ENCODE results near the gene CHD5. TPM values are rescaled to one million over a fixed set of nuclear protein-coding genes. Genes with fewer than 3 reads are reported as not detected.

Gene CHD5
- polyA plus RNA-seq, 3 donors: 0.07 TPM; not detected in 2

DNA sequence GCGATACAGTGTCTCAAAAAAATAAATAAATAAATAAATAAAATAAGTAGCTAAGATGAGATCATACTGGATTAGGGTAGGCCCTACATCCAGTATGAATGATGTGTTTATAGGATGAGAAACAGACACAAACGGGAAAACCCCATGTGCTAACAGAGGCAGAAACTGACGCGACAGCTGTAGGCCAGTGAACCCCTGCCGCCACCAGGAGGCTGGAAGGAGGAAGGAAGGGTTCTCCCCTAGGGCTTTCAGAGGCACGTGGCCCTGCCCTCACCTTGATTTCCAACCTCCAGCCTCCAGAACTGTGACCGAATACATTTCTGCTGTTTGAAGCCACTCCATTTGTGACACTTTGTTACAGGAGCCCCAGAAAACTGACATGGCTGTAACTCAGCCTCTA lies 38.5 kb downstream of the CHD5 start:
- Mint-ChIP-seq H3K27me3 (ENCODE audit: low read depth in 3 of 3) (peaks cover 1 to 6% (median 3%) of the 10 kb centered on the region in 3 donors), H3K9me3 (no peaks in the 10 kb centered on the region), H3K4me3 (no peak overlapping the region), H3K4me1 (no peaks in the 10 kb centered on the region), H3K27ac (no peak overlapping the region), H3K36me3 (no peaks in the 10 kb centered on the region)
- Histone ChIP-seq H3K4me1 (ENCODE audit: control insufficient read depth in 1 of 2, insufficient read depth in 2 of 2, low read length in 2 of 2) (no peaks in the 10 kb centered on the region), H4K20me1 (ENCODE audit: insufficient read depth, low read length) (no peaks in the 10 kb centered on the region), H3K27ac (ENCODE audit: low read depth in 1 of 2, low read length in 2 of 2) (no peak overlapping the region), H3K9ac (ENCODE audit: insufficient read depth, low read length, poor library complexity, severe bottlenecking) (no peak overlapping the region), H3K36me3 (replicated peaks in 1 of 2; ENCODE audit: control insufficient read depth in 1 of 2, insufficient read depth in 2 of 2, low read length in 2 of 2) (no peaks in the 10 kb centered on the region), H3K27me3 (ENCODE audit: control insufficient read depth in 2 of 2, insufficient read depth in 2 of 2, low read length in 2 of 2) (no peaks in the 10 kb centered on the region), H2AFZ (ENCODE audit: insufficient read depth, low read depth, low read length, poor library complexity, severe bottlenecking) (no peak overlapping the region), H3K4me2 (replicated peaks; ENCODE audit: extremely low read depth, low read length, poor library complexity, severe bottlenecking) (no peak overlapping the region), H3K79me2 (ENCODE audit: insufficient read depth, low read length) (no peaks in the 10 kb centered on the region), H3K4me3 (replicated peaks in 1 of 3; ENCODE audit: low read depth in 2 of 3, low read length in 3 of 3) (no peak overlapping the region), H3K9me3 (replicated peaks in 1 of 2; ENCODE audit: control insufficient read depth in 1 of 2, insufficient read depth in 1 of 2, low read length in 2 of 2) (no peaks in the 10 kb centered on the region)
- 28% methylated on average over 2 of the region's 7 CpGs for WGBS (ENCODE audit: insufficient coverage)
- intact Hi-C loops (cut with micrococcal nuclease): no loop called here
- DNase-seq: peak in 1 of 3 donors; percentile 15
- TF ChIP-seq, protein P1, sequence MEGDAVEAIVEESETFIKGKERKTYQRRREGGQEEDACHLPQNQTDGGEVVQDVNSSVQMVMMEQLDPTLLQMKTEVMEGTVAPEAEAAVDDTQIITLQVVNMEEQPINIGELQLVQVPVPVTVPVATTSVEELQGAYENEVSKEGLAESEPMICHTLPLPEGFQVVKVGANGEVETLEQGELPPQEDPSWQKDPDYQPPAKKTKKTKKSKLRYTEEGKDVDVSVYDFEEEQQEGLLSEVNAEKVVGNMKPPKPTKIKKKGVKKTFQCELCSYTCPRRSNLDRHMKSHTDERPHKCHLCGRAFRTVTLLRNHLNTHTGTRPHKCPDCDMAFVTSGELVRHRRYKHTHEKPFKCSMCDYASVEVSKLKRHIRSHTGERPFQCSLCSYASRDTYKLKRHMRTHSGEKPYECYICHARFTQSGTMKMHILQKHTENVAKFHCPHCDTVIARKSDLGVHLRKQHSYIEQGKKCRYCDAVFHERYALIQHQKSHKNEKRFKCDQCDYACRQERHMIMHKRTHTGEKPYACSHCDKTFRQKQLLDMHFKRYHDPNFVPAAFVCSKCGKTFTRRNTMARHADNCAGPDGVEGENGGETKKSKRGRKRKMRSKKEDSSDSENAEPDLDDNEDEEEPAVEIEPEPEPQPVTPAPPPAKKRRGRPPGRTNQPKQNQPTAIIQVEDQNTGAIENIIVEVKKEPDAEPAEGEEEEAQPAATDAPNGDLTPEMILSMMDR (IDR thresholded peaks at IDR 0.05): no peak

DNA sequence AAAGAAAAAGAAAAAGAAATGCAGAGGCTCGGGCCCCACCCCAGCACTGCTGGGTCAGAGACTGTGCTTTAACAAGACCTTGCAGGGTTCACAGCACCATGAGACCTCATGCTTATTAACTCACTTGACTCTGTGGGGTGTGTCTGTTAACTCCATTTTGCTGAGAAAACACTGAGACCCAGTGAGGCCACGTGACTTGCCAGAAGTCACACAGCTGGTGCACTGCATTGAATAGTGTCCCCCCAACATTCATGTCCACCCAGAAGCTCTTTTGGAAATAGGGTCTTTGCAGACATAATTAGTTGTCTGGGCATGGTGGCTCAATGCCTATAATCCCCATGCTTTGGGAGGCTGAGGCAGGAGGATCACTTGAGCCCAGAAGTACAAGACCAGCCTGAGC lies 39.7 kb downstream of the CHD5 start:
- Histone ChIP-seq H3K4me2 (replicated peaks; ENCODE audit: extremely low read depth, low read length, poor library complexity, severe bottlenecking) (no peak overlapping the region), H3K27ac (ENCODE audit: low read depth in 1 of 2, low read length in 2 of 2) (no peak overlapping the region), H3K9me3 (replicated peaks in 1 of 2; ENCODE audit: control insufficient read depth in 1 of 2, insufficient read depth in 1 of 2, low read length in 2 of 2) (no peaks in the 10 kb centered on the region), H2AFZ (ENCODE audit: insufficient read depth, low read depth, low read length, poor library complexity, severe bottlenecking) (no peak overlapping the region), H3K4me3 (replicated peaks in 1 of 3; ENCODE audit: low read depth in 2 of 3, low read length in 3 of 3) (no peak overlapping the region), H3K27me3 (ENCODE audit: control insufficient read depth in 2 of 2, insufficient read depth in 2 of 2, low read length in 2 of 2) (no peaks in the 10 kb centered on the region), H4K20me1 (ENCODE audit: insufficient read depth, low read length) (no peaks in the 10 kb centered on the region), H3K9ac (ENCODE audit: insufficient read depth, low read length, poor library complexity, severe bottlenecking) (no peak overlapping the region), H3K4me1 (ENCODE audit: control insufficient read depth in 1 of 2, insufficient read depth in 2 of 2, low read length in 2 of 2) (no peaks in the 10 kb centered on the region), H3K36me3 (replicated peaks in 1 of 2; ENCODE audit: control insufficient read depth in 1 of 2, insufficient read depth in 2 of 2, low read length in 2 of 2) (no peaks in the 10 kb centered on the region), H3K79me2 (ENCODE audit: insufficient read depth, low read length) (no peaks in the 10 kb centered on the region)
- no peaks in the 10 kb centered on the region for H3K36me3 Mint-ChIP-seq
- H3K4me1 Mint-ChIP-seq: no peaks in the 10 kb centered on the region
- intact Hi-C loops (cut with micrococcal nuclease): no loop called here
- peaks cover 1 to 10% (median 4%) of the 10 kb centered on the region in 3 donors for H3K27me3 Mint-ChIP-seq (ENCODE audit: low read depth in 3 of 3)
- H3K4me3 Mint-ChIP-seq: no peak overlapping the region
- no peaks in the 10 kb centered on the region for H3K9me3 Mint-ChIP-seq
- TF ChIP-seq, protein P1 (IDR thresholded peaks at IDR 0.05): no peak
- WGBS (ENCODE audit: insufficient coverage): no CpG with 5 or more reads among the region's 2 CpGs
- no peak overlapping the region for H3K27ac Mint-ChIP-seq
- DNase-seq: no peak

All from CD14-positive monocyte (primary cell).